Karpas-422 (cell line): ENCODE data around the gene RPSA. TPM values are rescaled to one million over a fixed set of nuclear protein-coding genes. Genes with fewer than 3 reads are reported as not detected.

Experiments
- DNase-seq: peaks from one replicate; pipeline ENCODE4 v3.0.0-alpha.2; 2015
- H2AFZ ChIP-seq: fragments of 200-600 bp; sonication (generic); 2 replicates; pipeline ENCODE4 v1.6.1; 2014; ENCODE audit warnings: antibody characterized with exemption, low read length, mixed read lengths
- H3K27ac ChIP-seq: fragments of 200-600 bp; sonication (generic); 2 replicates; pipeline ENCODE4 v1.5.1; 2014; ENCODE audit warnings: mild to moderate bottlenecking, low read length, moderate library complexity
- H3K27me3 ChIP-seq: fragments of 200-600 bp; sonication (generic); 2 replicates; pipeline ENCODE4 v1.6.1; 2014; ENCODE audit warnings: low read length, mixed read lengths
- H3K36me3 ChIP-seq: fragments of 200-600 bp; sonication (generic); 2 replicates; pipeline ENCODE4 v1.6.1; 2014; ENCODE audit warnings: low read length, mixed read lengths; ENCODE audit not compliant: insufficient read depth
- H3K4me1 ChIP-seq: fragments of 200-600 bp; sonication (generic); 2 replicates; pipeline ENCODE4 v1.6.1; 2014; ENCODE audit warnings: mild to moderate bottlenecking, low read length, mixed read lengths
- H3K4me2 ChIP-seq: fragments of 200-600 bp; sonication (generic); 2 replicates; pipeline ENCODE4 v1.6.1; 2014; ENCODE audit warnings: low read length, low read depth, mild to moderate bottlenecking; ENCODE audit not compliant: poor library complexity, severe bottlenecking
- H3K4me3 ChIP-seq: fragments of 200-600 bp; sonication (generic); 2 replicates; pipeline ENCODE4 v1.5.1; 2014; ENCODE audit warnings: mild to moderate bottlenecking, antibody characterized with exemption, low read length, mixed read lengths
- H3K79me2 ChIP-seq: fragments of 200-600 bp; sonication (generic); 2 replicates; pipeline ENCODE4 v1.6.1; 2014; ENCODE audit warnings: mild to moderate bottlenecking, low read length, mixed read lengths
- H3K9ac ChIP-seq: fragments of 200-600 bp; sonication (generic); 2 replicates; pipeline ENCODE4 v1.6.0; 2014; ENCODE audit warnings: low read length
- H3K9me2 ChIP-seq: fragments of 200-600 bp; sonication (generic), shearing (Covaris generic); replicated peaks from 2 replicates; pipeline ENCODE4 v1.6.0; 2014; ENCODE audit warnings: mild to moderate bottlenecking, low read length, moderate library complexity; ENCODE audit not compliant: insufficient read depth
- H3K9me3 ChIP-seq: fragments of 300-700, 200-600 bp; sonication (generic); 2 replicates; pipeline ENCODE4 v1.6.1; 2014; ENCODE audit warnings: low read length, mixed read lengths
- H4K20me1 ChIP-seq: fragments of 200-600 bp; sonication (generic); 2 replicates; pipeline ENCODE4 v1.6.1; 2014; ENCODE audit warnings: mild to moderate bottlenecking, antibody characterized with exemption, low read length, low read depth; ENCODE audit not compliant: insufficient read depth
- total RNA-seq: library from RNA; depleted of rRNA; stranded (reverse); fragments of >200 nt; shearing (Covaris generic); gene quantifications from 2 replicates; pipeline ENCODE4 v1.2.3, GENCODE V29; 2014; ENCODE audit warnings: low replicate concordance

RPSA gene
- total RNA-seq, 1 experiment from 2014 or later = 2,497 TPM

- H3K36me3 ChIP-seq = no peaks in the 10 kb centered on the region
- H2AFZ ChIP-seq = no peak overlapping the region
- no peak overlapping the region for H3K4me2 ChIP-seq
- no peaks in the 10 kb centered on the region for H3K9me3 ChIP-seq
- H3K79me2 ChIP-seq = no peaks in the 10 kb centered on the region
- H3K4me1 ChIP-seq = no peaks in the 10 kb centered on the region
- no peak for DNase-seq
- H3K9ac ChIP-seq = no peak overlapping the region
- no peaks in the 10 kb centered on the region for H4K20me1 ChIP-seq
- H3K9me2 ChIP-seq = no peaks in the 10 kb centered on the region
- no peak overlapping the region for H3K27ac ChIP-seq
- H3K4me3 ChIP-seq = no peak overlapping the region
- H3K27me3 ChIP-seq = no peaks in the 10 kb centered on the region
These were observed 27.1 kb downstream of the RPSA start for GRCh38 chr3:39433642-39434041.

- Histone ChIP-seq H2AFZ (no peak overlapping the region), H3K27ac (no peak overlapping the region), H3K36me3 (no peaks in the 10 kb centered on the region), H3K4me1 (no peaks in the 10 kb centered on the region), H3K4me3 (no peak overlapping the region), H3K4me2 (no peak overlapping the region), H3K9me3 (no peaks in the 10 kb centered on the region), H3K9me2 (no peaks in the 10 kb centered on the region), H3K9ac (no peak overlapping the region), H4K20me1 (no peaks in the 10 kb centered on the region), H3K79me2 (no peaks in the 10 kb centered on the region), H3K27me3 (no peaks in the 10 kb centered on the region)
- DNase-seq = no peak
These were observed 28.1 kb downstream of the RPSA start for GRCh38 chr3:39434574-39434973.

- Histone ChIP-seq H2AFZ (no peak overlapping the region), H3K9ac (no peak overlapping the region), H3K4me1 (no peaks in the 10 kb centered on the region), H4K20me1 (no peaks in the 10 kb centered on the region), H3K27ac (no peak overlapping the region), H3K79me2 (no peaks in the 10 kb centered on the region), H3K9me2 (no peaks in the 10 kb centered on the region), H3K36me3 (no peaks in the 10 kb centered on the region), H3K4me2 (no peak overlapping the region), H3K9me3 (no peaks in the 10 kb centered on the region), H3K27me3 (no peaks in the 10 kb centered on the region), H3K4me3 (no peak overlapping the region)
- DNase-seq = no peak
These were observed 28.7 kb downstream of the RPSA start for GRCh38 chr3:39435006-39435748.

GRCh38 chr3:39438880-39439279 is 32.4 kb downstream of the RPSA start:
- Histone ChIP-seq H3K4me3 (no peak overlapping the region), H3K9me3 (no peaks in the 10 kb centered on the region), H3K27ac (no peak overlapping the region), H3K9me2 (no peaks in the 10 kb centered on the region), H3K4me1 (no peaks in the 10 kb centered on the region), H3K79me2 (no peaks in the 10 kb centered on the region), H3K27me3 (no peaks in the 10 kb centered on the region), H3K9ac (no peak overlapping the region), H2AFZ (no peak overlapping the region), H3K4me2 (no peak overlapping the region), H4K20me1 (no peaks in the 10 kb centered on the region), H3K36me3 (no peaks in the 10 kb centered on the region)
- DNase-seq = no peak

GRCh38 chr3:39440316-39440715 is 33.8 kb downstream of the RPSA start:
- Histone ChIP-seq H3K9me2 (no peaks in the 10 kb centered on the region), H3K4me1 (no peaks in the 10 kb centered on the region), H3K79me2 (no peaks in the 10 kb centered on the region), H3K4me3 (no peak overlapping the region), H4K20me1 (no peaks in the 10 kb centered on the region), H3K9ac (no peak overlapping the region), H3K9me3 (no peaks in the 10 kb centered on the region), H3K4me2 (no peak overlapping the region), H3K27ac (no peak overlapping the region), H2AFZ (no peak overlapping the region), H3K36me3 (no peaks in the 10 kb centered on the region), H3K27me3 (no peaks in the 10 kb centered on the region)
- no peak for DNase-seq

- no peaks in the 10 kb centered on the region for H3K27me3 ChIP-seq
- no peak overlapping the region for H2AFZ ChIP-seq
- DNase-seq = no peak
- no peak overlapping the region for H3K4me3 ChIP-seq
- no peaks in the 10 kb centered on the region for H3K79me2 ChIP-seq
- no peaks in the 10 kb centered on the region for H3K4me1 ChIP-seq
- no peak overlapping the region for H3K4me2 ChIP-seq
- H3K9me3 ChIP-seq = no peaks in the 10 kb centered on the region
- no peak overlapping the region for H3K27ac ChIP-seq
- H3K9me2 ChIP-seq = no peaks in the 10 kb centered on the region
- H3K9ac ChIP-seq = no peak overlapping the region
- no peaks in the 10 kb centered on the region for H3K36me3 ChIP-seq
- no peaks in the 10 kb centered on the region for H4K20me1 ChIP-seq
These were observed 37.0 kb downstream of the RPSA start for GRCh38 chr3:39443530-39443929.

GRCh38 chr3:39445927-39446326 is 39.4 kb downstream of the RPSA start:
- no peaks in the 10 kb centered on the region for H3K79me2 ChIP-seq
- no peaks in the 10 kb centered on the region for H3K27me3 ChIP-seq
- no peaks in the 10 kb centered on the region for H4K20me1 ChIP-seq
- H3K4me1 ChIP-seq = no peaks in the 10 kb centered on the region
- H2AFZ ChIP-seq = no peak overlapping the region
- H3K27ac ChIP-seq = no peak overlapping the region
- DNase-seq = no peak
- H3K4me2 ChIP-seq = no peak overlapping the region
- H3K9me3 ChIP-seq = no peaks in the 10 kb centered on the region
- H3K9me2 ChIP-seq = no peaks in the 10 kb centered on the region
- H3K36me3 ChIP-seq = no peaks in the 10 kb centered on the region
- no peak overlapping the region for H3K4me3 ChIP-seq
- H3K9ac ChIP-seq = no peak overlapping the region

GRCh38 chr3:39446444-39446843 is 39.9 kb downstream of the RPSA start:
- Histone ChIP-seq H2AFZ (no peak overlapping the region), H3K27me3 (no peaks in the 10 kb centered on the region), H3K4me1 (no peaks in the 10 kb centered on the region), H4K20me1 (no peaks in the 10 kb centered on the region), H3K9ac (no peak overlapping the region), H3K4me3 (no peak overlapping the region), H3K36me3 (no peaks in the 10 kb centered on the region), H3K79me2 (no peaks in the 10 kb centered on the region), H3K27ac (no peak overlapping the region), H3K4me2 (no peak overlapping the region), H3K9me3 (no peaks in the 10 kb centered on the region), H3K9me2 (no peaks in the 10 kb centered on the region)
- DNase-seq = no peak
